ENCODE data around the gene ZHX3. TPM values are rescaled to one million over a fixed set of nuclear protein-coding genes. Genes with fewer than 3 reads are reported as not detected.
A peak's percentile ranks its signal among the peaks of the same experiment; 100 is the strongest.

The ZHX3 gene
- total RNA-seq, 2 donors from 2014 or later: 10.9 to 11.9 TPM

DNA sequence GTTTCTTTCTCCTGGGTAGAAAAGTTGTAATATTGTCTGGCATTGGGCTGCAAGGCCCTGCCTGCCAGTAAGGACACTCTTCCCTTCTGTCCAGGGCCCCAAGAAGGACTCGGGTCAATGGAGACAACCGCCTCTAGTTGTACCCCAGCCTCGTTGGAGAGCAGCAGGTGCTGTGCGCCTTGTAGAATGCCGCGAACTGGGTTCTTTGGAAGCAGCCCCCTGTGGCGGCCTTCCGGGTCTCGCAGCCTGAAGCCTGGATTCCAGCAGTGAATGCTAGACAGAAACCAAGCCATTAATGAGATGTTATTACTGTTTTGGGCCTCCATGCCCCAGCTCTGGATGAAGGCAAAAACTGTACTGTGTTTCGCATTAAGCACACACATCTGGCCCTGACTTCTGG is 143.2 kb downstream of the ZHX3 start:
- H3K27me3 ChIP-seq: no peaks in the 10 kb centered on the region
- 96 to 100% methylated on average over 5 to 9 of the region's 10 CpGs for WGBS, 2 donors
- no peak overlapping the region for H3K4me3 ChIP-seq
- TF ChIP-seq, protein P1, sequence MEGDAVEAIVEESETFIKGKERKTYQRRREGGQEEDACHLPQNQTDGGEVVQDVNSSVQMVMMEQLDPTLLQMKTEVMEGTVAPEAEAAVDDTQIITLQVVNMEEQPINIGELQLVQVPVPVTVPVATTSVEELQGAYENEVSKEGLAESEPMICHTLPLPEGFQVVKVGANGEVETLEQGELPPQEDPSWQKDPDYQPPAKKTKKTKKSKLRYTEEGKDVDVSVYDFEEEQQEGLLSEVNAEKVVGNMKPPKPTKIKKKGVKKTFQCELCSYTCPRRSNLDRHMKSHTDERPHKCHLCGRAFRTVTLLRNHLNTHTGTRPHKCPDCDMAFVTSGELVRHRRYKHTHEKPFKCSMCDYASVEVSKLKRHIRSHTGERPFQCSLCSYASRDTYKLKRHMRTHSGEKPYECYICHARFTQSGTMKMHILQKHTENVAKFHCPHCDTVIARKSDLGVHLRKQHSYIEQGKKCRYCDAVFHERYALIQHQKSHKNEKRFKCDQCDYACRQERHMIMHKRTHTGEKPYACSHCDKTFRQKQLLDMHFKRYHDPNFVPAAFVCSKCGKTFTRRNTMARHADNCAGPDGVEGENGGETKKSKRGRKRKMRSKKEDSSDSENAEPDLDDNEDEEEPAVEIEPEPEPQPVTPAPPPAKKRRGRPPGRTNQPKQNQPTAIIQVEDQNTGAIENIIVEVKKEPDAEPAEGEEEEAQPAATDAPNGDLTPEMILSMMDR (IDR thresholded peaks at IDR 0.05): no peak
- TF ChIP-seq POLR2A (IDR thresholded peaks at IDR 0.05): no peak
- peaks cover 7% of the 10 kb centered on the region for H3K4me1 ChIP-seq
- intact Hi-C loops (cut with DNase I): no loop called here
- no peaks in the 10 kb centered on the region for H3K9me3 ChIP-seq
- ATAC-seq: no peak
- H3K27ac ChIP-seq: no peak overlapping the region
- peaks cover 0 to 2% of the 10 kb centered on the region in 2 donors for H3K36me3 ChIP-seq (replicated peaks in 1 of 2; ENCODE audit: insufficient read depth in 1 of 2, low read depth in 2 of 2)
- DNase-seq: peak in 1 of 4 donors; percentile 8

- peaks cover 7% of the 10 kb centered on the region for H3K4me1 ChIP-seq
These were observed 143.7 kb downstream of the ZHX3 start for GRCh38 chr20:41173791-41174341.

DNA sequence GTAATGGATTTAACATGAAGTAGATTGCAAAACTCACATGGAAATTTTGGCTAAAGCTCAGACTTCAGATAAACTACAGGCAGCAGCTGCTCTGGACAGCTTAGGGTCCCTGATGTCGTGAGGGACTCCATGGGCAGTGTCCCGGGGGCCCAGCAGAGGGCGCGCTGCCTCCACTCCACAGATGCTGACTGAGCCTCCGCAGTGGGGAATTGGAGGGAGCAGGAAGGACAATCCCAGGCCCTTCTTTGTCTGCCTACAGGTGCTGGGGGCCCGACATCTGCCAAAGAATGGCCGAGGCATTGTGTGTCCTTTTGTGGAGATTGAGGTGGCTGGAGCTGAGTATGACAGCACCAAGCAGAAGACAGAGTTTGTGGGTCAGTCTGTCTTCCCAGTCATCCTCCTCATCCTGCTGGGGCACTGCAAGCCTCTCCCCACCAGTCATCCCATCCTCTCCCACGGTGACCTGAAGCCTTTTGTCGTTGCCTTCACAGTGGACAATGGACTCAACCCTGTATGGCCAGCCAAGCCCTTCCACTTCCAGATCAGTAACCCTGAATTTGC is 144.3 kb downstream of the ZHX3 start:
- DNase-seq: peak; percentile 85 to 91 (median 86)
- intact Hi-C loops (cut with DNase I): no loop called here
- Histone ChIP-seq H3K27me3 (no peaks in the 10 kb centered on the region), H3K9me3 (no peaks in the 10 kb centered on the region), H3K36me3 (replicated peaks in 1 of 2; ENCODE audit: insufficient read depth in 1 of 2, low read depth in 2 of 2) (peaks cover 0 to 2% of the 10 kb centered on the region in 2 donors), H3K27ac (peak overlapping the region in 2 of 4 donors; percentile 26 to 34), H3K4me3 (no peak overlapping the region), H3K4me1 (peaks cover 7% of the 10 kb centered on the region)
- no peak for TF ChIP-seq POLR2A (IDR thresholded peaks at IDR 0.05)
- TF ChIP-seq, protein P1 (IDR thresholded peaks at IDR 0.05): peak; percentile 89 to 96 (median 95)
- peak; percentile 92 for ATAC-seq
- WGBS, 2 donors: 8 to 13% methylated on average over 5 to 9 of the region's 9 CpGs

More at GRCh38 chr20:41173791-41174341, 143.7 kb downstream of the ZHX3 start:
- Histone ChIP-seq H3K27me3 (no peaks in the 10 kb centered on the region), H3K9me3 (no peaks in the 10 kb centered on the region), H3K4me3 (no peak overlapping the region), H3K27ac (no peak overlapping the region), H3K36me3 (replicated peaks in 1 of 2; ENCODE audit: insufficient read depth in 1 of 2, low read depth in 2 of 2) (peaks cover 0 to 2% of the 10 kb centered on the region in 2 donors)
- WGBS, 2 donors: 90 to 92% methylated on average over 12 of the region's 13 CpGs
- no peak for ATAC-seq
- peak in 1 of 4 donors; percentile 10 for DNase-seq
- intact Hi-C loops (cut with DNase I): no loop called here
- no peak for TF ChIP-seq POLR2A (IDR thresholded peaks at IDR 0.05)
- TF ChIP-seq, protein P1 (IDR thresholded peaks at IDR 0.05): no peak

DNA sequence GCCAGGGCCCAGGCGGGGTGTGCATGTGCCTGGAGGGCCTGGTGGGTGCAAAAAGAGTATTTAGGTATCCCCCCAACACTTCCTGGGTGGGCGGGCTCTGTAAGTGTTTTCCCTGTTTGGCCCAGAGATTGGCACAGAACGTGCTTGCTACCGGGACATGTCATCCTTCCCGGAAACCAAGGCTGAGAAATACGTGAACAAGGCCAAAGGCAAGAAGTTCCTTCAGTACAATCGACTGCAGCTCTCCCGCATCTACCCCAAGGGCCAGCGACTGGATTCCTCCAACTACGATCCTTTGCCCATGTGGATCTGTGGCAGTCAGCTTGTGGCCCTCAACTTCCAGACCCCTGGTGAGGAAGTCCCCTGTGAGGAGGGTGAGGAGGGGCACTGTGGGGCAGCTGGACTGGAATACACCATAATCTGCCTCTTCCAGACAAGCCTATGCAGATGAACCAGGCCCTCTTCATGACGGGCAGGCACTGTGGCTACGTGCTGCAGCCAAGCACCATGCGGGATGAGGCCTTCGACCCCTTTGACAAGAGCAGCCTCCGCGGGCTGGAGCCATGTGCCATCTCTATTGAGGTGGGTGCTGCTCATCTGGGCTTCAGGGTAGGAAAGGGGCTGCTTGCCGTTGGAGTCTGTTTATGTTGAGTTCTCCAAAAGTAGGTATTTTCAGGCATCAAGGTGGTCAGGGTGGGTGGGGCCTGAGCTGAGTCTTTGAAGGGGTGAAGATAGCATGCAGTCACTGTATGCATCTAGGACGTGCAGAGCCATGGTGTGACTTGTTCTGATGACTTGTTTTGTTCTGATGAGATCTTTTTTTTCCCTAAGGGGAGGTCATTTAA is 145.0 kb downstream of the ZHX3 start:
- intact Hi-C loops (cut with DNase I): no loop called here
- Histone ChIP-seq H3K27me3 (no peaks in the 10 kb centered on the region), H3K27ac (peak overlapping the region in 3 of 4 donors; percentile 2 to 34 (median 26)), H3K4me1 (peaks cover 7% of the 10 kb centered on the region), H3K4me3 (no peak overlapping the region), H3K36me3 (replicated peaks in 1 of 2; ENCODE audit: insufficient read depth in 1 of 2, low read depth in 2 of 2) (peaks cover 0 to 2% of the 10 kb centered on the region in 2 donors), H3K9me3 (no peaks in the 10 kb centered on the region)
- DNase-seq (peak in 1 of 4 donors; percentile 21), ATAC-seq (no peak)
- 73% methylated on average over 13 to 18 of the region's 18 CpGs for WGBS, 2 donors
- no peak for TF ChIP-seq POLR2A (IDR thresholded peaks at IDR 0.05)
- TF ChIP-seq, protein P1 (IDR thresholded peaks at IDR 0.05): no peak
